Mesenchymal stem cell (in vitro differentiated cells and primary cell): ENCODE measurements around the gene PHKA2.

ENCODE experiments used
- DNase-seq: peaks from one replicate; pipeline ENCODE4 v3.0.0-alpha.2; 2013
- H2AFZ ChIP-seq: one replicate; pipeline ENCODE4 v1.6.1; 2013; ENCODE audit warnings: low read depth, mild to moderate bottlenecking, control low read depth, inconsistent platforms, low read length, moderate library complexity
- H2AK5ac ChIP-seq: 2 replicates; pipeline ENCODE4 v1.6.1; 2013; ENCODE audit warnings: low read length, moderate library complexity, mild to moderate bottlenecking, inconsistent platforms; ENCODE audit not compliant: severe bottlenecking
- H2BK120ac ChIP-seq: one replicate; pipeline ENCODE4 v1.6.1; 2013; ENCODE audit warnings: low read depth, mild to moderate bottlenecking, inconsistent platforms, low read length, moderate library complexity
- H2BK12ac ChIP-seq, 2 experiments: one replicate each; pipeline ENCODE4 v1.6.1; 2013; ENCODE audit warnings: inconsistent platforms in 2 of 2, low read length in 2 of 2, mild to moderate bottlenecking in 2 of 2, moderate library complexity in 2 of 2, control low read depth in 1 of 2
- H2BK15ac ChIP-seq: one replicate; pipeline ENCODE4 v1.6.1; 2013; ENCODE audit warnings: mild to moderate bottlenecking, low read depth, inconsistent platforms; ENCODE audit not compliant: poor library complexity, severe bottlenecking
- H2BK5ac ChIP-seq: 2 replicates; pipeline ENCODE4 v1.6.1; 2013; ENCODE audit warnings: low read depth, mild to moderate bottlenecking, low read length, control low read depth, inconsistent platforms; ENCODE audit not compliant: poor library complexity, severe bottlenecking
- H3K14ac ChIP-seq, 2 experiments: one replicate each; pipeline ENCODE4 v1.6.1; 2013; ENCODE audit warnings: inconsistent platforms in 2 of 2, low read length in 2 of 2, control low read depth in 1 of 2, mild to moderate bottlenecking in 1 of 2, moderate library complexity in 1 of 2
- H3K18ac ChIP-seq, 2 experiments: one replicate each; pipeline ENCODE4 v1.6.1; 2013; ENCODE audit warnings: inconsistent platforms in 2 of 2, low read length in 2 of 2, control low read depth in 1 of 2, low read depth in 1 of 2, mild to moderate bottlenecking in 1 of 2
- H3K23ac ChIP-seq, 2 experiments: one replicate each; pipeline ENCODE4 v1.6.1; 2013; ENCODE audit warnings: inconsistent platforms in 2 of 2, low read length in 2 of 2, mild to moderate bottlenecking in 2 of 2, moderate library complexity in 2 of 2, control low read depth in 1 of 2
- H3K27ac ChIP-seq: 2 replicates; pipeline ENCODE4 v1.5.1; 2013; ENCODE audit warnings: mild to moderate bottlenecking, moderate library complexity, low read length, control low read depth, inconsistent platforms; ENCODE audit not compliant: poor library complexity, severe bottlenecking
- H3K27me3 ChIP-seq, 2 experiments: 2 replicates each; pipeline versions ENCODE4 v1.6.1 to v1.7.0; 2013; ENCODE audit warnings: low read length in 2 of 2, mild to moderate bottlenecking in 2 of 2, moderate library complexity in 2 of 2, control low read depth in 1 of 2, inconsistent platforms in 1 of 2; ENCODE audit not compliant: control insufficient read depth in 1 of 2, insufficient read depth in 1 of 2
- H3K36me3 ChIP-seq, 2 experiments: 2 replicates each; pipeline versions ENCODE4 v1.6.1 to v1.7.0; 2013; ENCODE audit warnings: low read length in 2 of 2, control low read depth in 1 of 2, inconsistent platforms in 1 of 2, low read depth in 1 of 2, mild to moderate bottlenecking in 1 of 2; ENCODE audit not compliant: insufficient read depth in 2 of 2, control insufficient read depth in 1 of 2
- H3K4ac ChIP-seq, 2 experiments: one replicate each; pipeline ENCODE4 v1.6.1; 2013; ENCODE audit warnings: inconsistent platforms in 2 of 2, low read length in 2 of 2, mild to moderate bottlenecking in 2 of 2, moderate library complexity in 2 of 2, control low read depth in 1 of 2, low read depth in 1 of 2
- H3K4me1 ChIP-seq: 2 replicates; pipeline ENCODE4 v1.6.1; 2013; ENCODE audit warnings: low read depth, low read length, control low read depth; ENCODE audit not compliant: control insufficient read depth, insufficient read depth
- H3K4me2 ChIP-seq: 2 replicates; pipeline ENCODE4 v1.6.1; 2013; ENCODE audit warnings: low read length, mild to moderate bottlenecking, inconsistent platforms; ENCODE audit not compliant: poor library complexity, severe bottlenecking
- H3K4me3 ChIP-seq, 2 experiments: 2 replicates each; pipeline versions ENCODE4 v1.5.1 to v1.7.0; 2013; ENCODE audit warnings: low read length in 2 of 2, mild to moderate bottlenecking in 2 of 2, control low read depth in 1 of 2, low read depth in 1 of 2; ENCODE audit not compliant: insufficient read depth in 1 of 2
- H3K79me1 ChIP-seq: replicated peaks from 2 replicates; pipeline ENCODE4 v1.6.1; 2013; ENCODE audit warnings: mild to moderate bottlenecking, control low read depth, low read length, inconsistent platforms; ENCODE audit not compliant: poor library complexity, severe bottlenecking
- H3K9ac ChIP-seq: 2 replicates; pipeline ENCODE4 v1.7.0; 2013; ENCODE audit warnings: mild to moderate bottlenecking, low read length, moderate library complexity
- H3K9me3 ChIP-seq: 2 replicates; pipeline ENCODE4 v1.7.0; 2013; ENCODE audit warnings: mild to moderate bottlenecking, low read length; ENCODE audit not compliant: control insufficient read depth
- H4K8ac ChIP-seq: one replicate; pipeline ENCODE4 v1.6.1; 2013; ENCODE audit warnings: inconsistent platforms, mild to moderate bottlenecking, low read length, moderate library complexity
- H4K91ac ChIP-seq: one replicate; pipeline ENCODE4 v1.6.1; 2013; ENCODE audit warnings: mild to moderate bottlenecking, low read length, inconsistent platforms
- WGBS: methylation state at CpG from one replicate; pipeline ENCODE4 v1.1.7; 2013; ENCODE audit warnings: mixed read lengths; 5-methylcytosine and 5-hydroxymethylcytosine counted together

Gene PHKA2

DNA sequence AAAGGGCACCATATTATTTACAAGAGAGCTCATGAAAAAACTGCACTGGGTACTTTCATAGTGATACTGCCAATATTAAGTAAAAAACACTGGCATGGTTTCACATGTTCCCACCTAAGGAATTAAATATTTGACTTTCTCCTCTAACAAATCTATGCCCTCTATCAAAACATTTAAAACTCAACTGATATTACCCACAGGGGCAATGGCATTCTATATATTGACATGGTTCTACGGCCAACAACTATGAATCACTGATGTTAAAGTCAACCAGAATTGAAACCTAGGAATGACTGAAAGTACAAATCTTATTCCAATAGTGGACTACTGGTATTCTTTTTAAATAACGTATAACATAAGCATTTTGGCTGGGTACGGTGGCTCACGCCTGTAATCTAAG, 28.2 kb downstream of the PHKA2 start:
- Histone ChIP-seq H3K9me3 (no peaks in the 10 kb centered on the region), H2AFZ (no peak overlapping the region), H2BK5ac (no peak overlapping the region), H4K91ac (no peak overlapping the region), H3K23ac (no peak overlapping the region), H3K4me2 (no peak overlapping the region), H3K18ac (no peak overlapping the region), H3K79me1 (peaks cover 5% of the 10 kb centered on the region), H3K14ac (no peak overlapping the region), H2AK5ac (no peak overlapping the region), H4K8ac (no peak overlapping the region), H3K27ac (no peak overlapping the region), H3K27me3 (peaks cover 0 to 7% of the 10 kb centered on the region in 2 experiments), H3K4me1 (no peaks in the 10 kb centered on the region), H3K9ac (no peak overlapping the region), H3K4ac (no peak overlapping the region), H3K4me3 (no peak overlapping the region), H2BK120ac (no peak overlapping the region), H2BK15ac (no peak overlapping the region), H3K36me3 (peaks cover 0 to 7% of the 10 kb centered on the region in 2 experiments), H2BK12ac (no peak overlapping the region)
- DNase-seq: no peak
- WGBS: 94% methylated on average over 4 of the region's 4 CpGs

DNA sequence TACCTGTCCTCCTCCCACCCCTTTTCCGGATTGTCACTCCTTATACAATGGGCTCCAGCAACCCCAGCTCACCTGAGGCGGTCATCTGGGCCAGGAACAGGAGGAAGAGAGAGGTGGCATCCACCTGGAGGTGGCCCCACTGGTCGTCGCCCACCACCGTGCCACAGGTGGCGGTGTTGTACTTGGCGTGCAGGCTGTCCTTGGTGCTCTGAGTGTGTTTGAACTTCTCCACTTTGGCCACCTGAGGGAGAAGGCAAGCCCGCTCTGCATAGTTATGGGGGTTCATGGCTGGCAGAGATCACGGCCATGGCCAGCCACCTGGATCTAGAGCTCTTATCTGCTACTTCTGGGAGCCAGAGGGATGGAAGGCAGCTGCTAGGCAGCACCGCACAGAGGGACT, 32.9 kb downstream of the PHKA2 start:
- Histone ChIP-seq H3K79me1 (peaks cover 5% of the 10 kb centered on the region), H3K36me3 (peaks cover 0 to 15% of the 10 kb centered on the region in 2 experiments), H3K9ac (no peak overlapping the region), H2AFZ (no peak overlapping the region), H3K27ac (no peak overlapping the region), H3K4ac (no peak overlapping the region), H4K91ac (no peak overlapping the region), H2AK5ac (no peak overlapping the region), H3K23ac (no peak overlapping the region), H3K4me2 (no peak overlapping the region), H3K4me3 (no peak overlapping the region), H2BK15ac (no peak overlapping the region), H2BK12ac (no peak overlapping the region), H2BK5ac (no peak overlapping the region), H3K27me3 (peaks cover 0 to 7% of the 10 kb centered on the region in 2 experiments), H2BK120ac (no peak overlapping the region), H3K14ac (no peak overlapping the region), H4K8ac (no peak overlapping the region), H3K9me3 (no peaks in the 10 kb centered on the region), H3K18ac (no peak overlapping the region), H3K4me1 (peaks cover 2% of the 10 kb centered on the region)
- no peak for DNase-seq
- 96% methylated on average over 9 of the region's 10 CpGs for WGBS

DNA sequence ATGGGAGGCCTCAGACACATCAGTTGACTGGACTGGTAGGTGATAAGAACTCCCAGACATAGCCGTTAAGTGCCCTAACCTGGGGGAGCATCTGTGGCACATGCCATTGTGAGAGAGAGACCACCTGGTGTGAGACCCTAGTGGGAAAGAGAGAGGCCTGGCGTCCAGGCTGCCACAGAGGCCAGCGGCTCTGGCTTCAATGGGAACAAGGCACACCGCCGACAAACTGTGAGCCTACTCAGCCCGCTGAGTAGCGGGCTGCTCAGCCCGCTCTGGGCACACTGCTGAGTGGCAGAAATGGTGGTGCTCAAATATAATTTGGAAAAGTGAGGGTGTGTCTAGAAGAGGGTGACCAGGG, 34.0 kb downstream of the PHKA2 start:
- 92% methylated on average over 8 of the region's 8 CpGs for WGBS

DNA sequence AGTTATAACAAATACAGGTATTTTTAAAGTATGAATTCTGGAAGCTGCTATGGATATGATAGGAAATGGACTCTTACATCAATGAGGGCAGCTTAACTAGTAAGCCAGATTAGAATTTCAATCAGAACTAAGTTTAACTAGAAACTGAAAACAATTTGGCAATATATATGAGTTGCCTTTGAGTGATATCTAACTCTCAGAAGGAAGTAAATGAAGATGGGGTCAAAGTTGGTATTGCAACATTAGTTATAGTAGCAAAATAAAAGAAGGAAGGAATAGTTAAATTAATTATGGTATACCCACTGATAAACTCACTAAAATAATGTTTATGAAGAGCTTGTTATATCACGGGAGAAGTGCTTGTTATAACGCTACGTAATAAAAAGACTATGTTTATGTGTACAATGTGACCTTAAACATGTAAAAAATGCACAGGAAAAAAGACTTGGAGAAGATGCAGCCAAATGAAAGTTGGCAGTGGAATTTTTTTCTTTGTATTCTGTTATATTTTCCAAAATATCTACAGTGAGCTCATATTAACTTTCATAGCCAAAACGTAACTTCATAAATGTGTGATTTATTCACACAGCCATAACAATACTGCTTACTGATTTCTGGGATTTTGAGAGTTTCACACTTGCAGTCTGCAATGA, 34.5 kb downstream of the PHKA2 start:
- Histone ChIP-seq H2BK15ac (no peak overlapping the region), H2AK5ac (no peak overlapping the region), H3K4me3 (no peak overlapping the region), H2BK120ac (no peak overlapping the region), H3K14ac (no peak overlapping the region), H3K9ac (no peak overlapping the region), H3K36me3 (peaks cover 3 to 15% of the 10 kb centered on the region in 2 experiments), H2BK5ac (no peak overlapping the region), H3K23ac (no peak overlapping the region), H3K27me3 (peaks cover 0 to 7% of the 10 kb centered on the region in 2 experiments), H3K4me1 (peaks cover 2% of the 10 kb centered on the region), H2BK12ac (no peak overlapping the region), H4K8ac (no peak overlapping the region), H2AFZ (no peak overlapping the region), H4K91ac (no peak overlapping the region), H3K18ac (no peak overlapping the region), H3K4me2 (no peak overlapping the region), H3K27ac (no peak overlapping the region), H3K4ac (no peak overlapping the region), H3K79me1 (peaks cover 3% of the 10 kb centered on the region), H3K9me3 (no peaks in the 10 kb centered on the region)
- DNase-seq: no peak
- 100% methylated on average over 2 of the region's 4 CpGs for WGBS

More for the DNA sequence above, 34.0 kb downstream of the PHKA2 start:
- Histone ChIP-seq H3K27ac (no peak overlapping the region), H3K14ac (no peak overlapping the region), H3K79me1 (peaks cover 5% of the 10 kb centered on the region), H2BK12ac (no peak overlapping the region), H3K4me1 (peaks cover 2% of the 10 kb centered on the region), H2AK5ac (no peak overlapping the region), H4K8ac (no peak overlapping the region), H2BK5ac (no peak overlapping the region), H3K36me3 (peaks cover 0 to 15% of the 10 kb centered on the region in 2 experiments), H3K23ac (no peak overlapping the region), H3K27me3 (peaks cover 0 to 7% of the 10 kb centered on the region in 2 experiments), H3K4me2 (no peak overlapping the region), H2BK15ac (no peak overlapping the region), H4K91ac (no peak overlapping the region), H3K4ac (no peak overlapping the region), H2BK120ac (no peak overlapping the region), H3K4me3 (no peak overlapping the region), H3K9ac (no peak overlapping the region), H2AFZ (no peak overlapping the region), H3K18ac (no peak overlapping the region), H3K9me3 (no peaks in the 10 kb centered on the region)
- no peak for DNase-seq
